Hindlimb muscle (tissue), 1 donor: ENCODE data around the gene OSBPL2. TPM values are rescaled to one million over a fixed set of nuclear protein-coding genes. Genes with fewer than 3 reads are reported as not detected.

Experiments used
- DNase-seq: peaks from one replicate; pipeline ENCODE4 v3.0.0-alpha.2; 2013
- polyA plus RNA-seq: library from polyadenylated mRNA; unstranded; fragments of 120-200 nt; gene quantifications from one replicate; pipeline ENCODE4 v1.2.1, GENCODE V29; 2013; ENCODE audit not compliant: insufficient read length

Gene OSBPL2
- polyA plus RNA-seq, 1 donor: 30.3 TPM

- DNase-seq: no peak
Measured at GRCh38 chr20:62287129-62287528, 48.8 kb downstream of the OSBPL2 start.

- no peak for DNase-seq
Measured at GRCh38 chr20:62287759-62288534, 49.6 kb downstream of the OSBPL2 start.

- no peak for DNase-seq
Measured at GRCh38 chr20:62288535-62289105, 50.3 kb downstream of the OSBPL2 start.

GRCh38 chr20:62289131-62289530 lies 50.8 kb downstream of the OSBPL2 start:
- no peak for DNase-seq

- DNase-seq: no peak
Measured at GRCh38 chr20:62289898-62290297, 51.6 kb downstream of the OSBPL2 start.

GRCh38 chr20:62291251-62292066 lies 53.1 kb downstream of the OSBPL2 start:
- DNase-seq: no peak

DNA sequence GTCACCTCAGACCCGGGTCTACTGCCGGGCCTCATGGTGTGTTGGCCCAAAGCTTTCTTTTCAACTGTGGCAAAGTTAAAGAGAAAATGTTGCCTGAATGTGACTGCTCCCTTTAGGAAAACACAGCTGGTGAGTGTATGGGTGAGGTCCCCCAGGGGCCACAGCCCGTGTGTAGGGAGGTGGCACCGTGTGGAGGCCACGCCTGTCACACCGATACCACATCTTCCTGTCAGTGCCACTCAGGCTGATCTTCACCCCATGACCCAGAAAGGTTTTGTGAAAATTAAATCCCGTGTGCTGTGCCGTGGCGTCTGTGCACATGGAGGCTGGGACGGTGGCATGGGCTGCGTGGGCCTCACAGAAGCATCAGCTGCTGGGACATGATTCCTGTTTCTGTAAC lies 53.8 kb downstream of the OSBPL2 start:
- no peak for DNase-seq

- no peak for DNase-seq
Measured at GRCh38 chr20:62293111-62293784, 54.9 kb downstream of the OSBPL2 start.

DNA sequence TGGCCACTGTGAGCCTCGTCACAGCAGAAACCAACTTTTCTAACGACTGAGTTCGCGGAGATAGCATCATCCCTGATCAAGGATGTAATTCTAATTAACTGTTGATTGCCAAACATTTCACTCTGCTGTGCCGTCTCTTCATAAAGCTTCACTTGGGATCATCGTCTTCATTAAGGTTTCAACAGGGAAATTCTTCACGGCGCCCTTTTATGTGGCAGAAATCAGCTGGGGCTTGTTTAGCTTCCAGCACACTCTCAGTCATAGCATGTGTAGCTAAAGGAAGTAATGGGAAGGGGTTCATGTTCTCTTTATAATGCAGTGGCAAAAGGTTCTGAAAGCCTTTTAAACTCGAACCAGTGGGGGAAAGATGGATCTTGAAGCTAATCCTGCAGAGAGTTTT lies 55.6 kb downstream of the OSBPL2 start:
- DNase-seq: no peak

DNA sequence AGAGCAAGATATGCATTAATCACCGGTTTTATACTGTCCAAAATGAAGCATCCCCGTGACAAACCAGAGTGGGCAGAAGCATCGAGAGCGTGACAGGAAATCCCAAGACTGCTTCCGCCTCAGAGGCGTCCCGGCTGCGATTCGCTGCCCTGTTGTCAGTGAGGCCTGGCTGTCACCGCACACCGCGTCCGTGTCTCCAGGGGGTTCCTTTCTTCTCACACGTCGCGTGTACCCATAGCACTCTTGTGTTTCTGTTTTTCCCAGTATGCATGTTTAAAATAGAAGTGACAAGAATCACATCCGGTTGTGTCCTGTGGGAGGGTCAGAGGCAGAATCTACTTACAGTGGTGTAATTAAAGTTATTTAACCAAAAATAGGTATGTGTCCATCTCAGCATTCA lies 56.2 kb downstream of the OSBPL2 start:
- no peak for DNase-seq

GRCh38 chr20:62296724-62297448 lies 58.6 kb downstream of the OSBPL2 start:
- DNase-seq: no peak

- no peak for DNase-seq
Measured at GRCh38 chr20:62297449-62298227, 59.3 kb downstream of the OSBPL2 start.

DNA sequence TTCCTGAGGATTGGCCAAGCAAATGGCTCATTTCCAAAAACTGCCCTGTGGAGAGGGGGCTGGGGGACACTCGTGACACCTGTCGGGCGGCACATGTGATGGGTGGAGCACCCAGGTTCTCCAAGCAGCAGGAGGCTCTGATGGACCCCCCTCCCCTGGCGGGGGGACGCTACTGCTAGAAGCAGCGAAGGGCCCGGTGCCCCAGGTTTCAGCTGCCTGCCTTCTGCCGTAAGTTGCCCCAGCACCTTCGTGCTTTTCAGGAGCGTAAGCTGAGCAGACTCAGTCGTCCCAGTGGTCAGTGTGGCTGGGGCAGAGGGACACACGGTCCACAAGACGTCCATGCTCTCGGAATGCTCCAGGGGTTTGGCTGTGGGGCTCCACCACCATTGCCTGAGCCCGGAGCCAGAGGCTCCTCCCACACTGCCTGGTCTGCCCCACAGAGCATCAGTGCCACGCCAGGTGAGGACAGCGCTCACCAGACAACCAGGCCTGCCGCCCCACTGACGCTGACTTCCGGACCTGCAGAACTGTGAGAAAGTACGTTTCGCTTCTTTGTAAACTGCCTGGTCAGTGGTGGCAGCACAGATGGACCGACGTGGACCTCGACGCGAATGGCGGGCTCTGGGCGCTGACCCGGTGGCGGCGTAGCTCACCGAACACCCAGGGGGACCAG lies 60.4 kb downstream of the OSBPL2 start:
- DNase-seq: no peak

DNA sequence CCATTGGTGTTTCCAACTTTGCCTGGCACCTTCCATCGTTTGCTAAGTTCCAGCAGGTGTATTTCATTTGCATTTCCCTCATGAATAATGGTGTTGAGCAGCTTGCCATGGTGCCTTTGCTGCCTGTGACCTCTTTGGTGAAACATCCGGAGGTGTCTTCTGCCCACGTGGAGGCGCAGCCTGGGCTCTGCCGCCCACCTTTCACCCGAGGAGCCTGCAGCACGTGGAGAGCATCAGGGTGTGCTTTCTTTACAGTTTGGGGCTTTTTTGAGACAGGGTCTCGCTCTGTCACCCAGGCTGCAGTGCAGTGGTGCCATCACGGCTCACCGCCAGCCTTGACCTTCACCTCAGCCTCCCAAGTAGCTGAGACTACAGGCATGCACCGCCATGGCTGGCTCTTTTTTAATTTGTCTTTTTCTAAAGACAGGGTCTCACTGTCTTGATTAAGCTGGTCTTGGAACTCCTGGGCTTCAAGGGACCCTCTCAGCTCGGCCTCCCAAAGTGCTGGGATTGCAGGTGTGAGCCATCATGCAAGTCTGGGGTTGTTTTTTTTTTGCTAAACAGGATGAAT lies 61.4 kb downstream of the OSBPL2 start:
- DNase-seq: no peak

DNA sequence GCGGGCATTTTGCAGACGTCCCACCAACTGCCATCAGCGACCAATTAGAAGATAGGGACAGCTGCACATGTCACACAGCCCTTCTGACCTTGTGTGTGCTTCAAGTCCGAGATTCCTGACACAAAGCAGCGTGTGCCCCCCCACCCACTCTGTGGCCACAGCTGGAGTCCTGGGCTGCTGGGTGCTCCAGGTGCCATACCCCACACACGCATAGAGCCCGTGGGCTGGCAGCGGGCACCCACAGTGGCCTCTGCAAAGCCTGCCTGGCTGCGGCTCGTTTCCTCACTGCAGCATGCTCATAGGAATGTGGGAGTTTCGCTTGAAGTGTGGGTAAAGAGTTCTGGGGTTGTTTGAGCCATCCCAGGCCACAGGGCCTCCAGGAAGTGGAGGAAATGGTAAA lies 62.0 kb downstream of the OSBPL2 start:
- no peak for DNase-seq

- DNase-seq: no peak
Measured at GRCh38 chr20:62301111-62301668, 62.9 kb downstream of the OSBPL2 start.

DNA sequence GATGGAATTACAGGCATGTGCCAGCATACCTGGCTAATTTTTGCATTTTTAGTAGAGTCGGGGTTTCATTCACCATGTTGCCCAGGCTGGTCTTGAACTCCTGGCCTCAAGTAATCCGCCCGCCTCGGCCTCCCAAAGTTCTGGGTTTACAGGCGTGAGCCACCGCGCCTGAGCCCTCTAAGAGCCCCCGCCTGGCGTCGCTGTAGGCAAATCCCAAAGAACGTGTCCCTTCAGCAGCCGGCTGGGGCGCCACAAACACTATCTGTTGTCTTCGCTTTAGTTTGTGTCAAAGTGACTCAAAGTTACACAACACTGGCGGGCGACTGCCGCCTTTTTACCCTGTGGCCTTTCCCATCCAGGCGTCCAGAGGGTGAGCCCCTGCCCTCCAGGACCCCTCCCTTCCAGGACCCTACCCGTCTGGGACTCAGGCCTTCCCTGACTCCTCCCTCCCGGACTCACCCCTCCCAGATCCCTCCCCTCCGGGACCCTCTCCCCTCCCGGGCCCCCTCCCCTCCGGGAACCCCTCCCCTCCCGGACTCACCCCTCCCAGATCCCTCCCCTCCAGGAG lies 63.5 kb downstream of the OSBPL2 start:
- peak; percentile 84 for DNase-seq

DNA sequence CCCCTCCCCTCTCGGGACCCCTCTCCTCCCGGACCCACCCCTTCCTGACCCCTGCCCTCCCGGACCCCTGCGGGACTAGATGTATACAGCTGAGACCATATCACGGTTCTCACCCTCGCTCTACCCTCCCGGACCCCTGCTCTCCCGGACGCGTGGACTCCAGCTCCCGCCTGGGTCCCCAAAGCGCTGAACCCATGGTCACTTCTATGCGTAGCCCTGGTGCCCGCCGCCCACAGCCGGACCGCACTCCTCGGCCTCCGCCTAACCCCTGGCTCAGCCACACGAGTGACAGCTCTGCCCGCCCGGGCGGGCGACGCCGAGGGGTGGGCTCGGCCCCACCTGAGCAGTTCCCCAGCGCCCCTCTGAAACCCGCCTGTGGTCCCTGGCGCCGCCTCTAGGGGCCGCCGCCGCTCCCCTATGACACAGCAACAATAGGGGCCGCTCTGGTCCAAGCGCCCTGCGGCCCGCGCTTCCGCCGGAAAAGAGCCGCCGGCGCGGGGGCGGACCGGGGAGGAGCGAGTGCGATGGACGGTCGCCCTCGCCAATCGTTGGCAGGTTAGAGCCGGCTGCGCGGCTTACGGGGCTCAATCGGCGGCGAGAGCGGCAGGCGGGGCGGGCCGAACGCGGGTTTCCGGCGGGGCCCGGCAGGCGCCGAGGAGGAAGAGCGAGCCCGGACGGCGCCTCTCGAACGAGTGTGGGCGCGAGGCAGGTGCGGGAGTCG lies 64.2 kb downstream of the OSBPL2 start, which contains the start of gene ADRM1:
Gene ADRM1, plus strand, starts transcription at position 657 of the 721 bp plus-strand sequence. CDS start 572 bp downstream, outside the sequence.
- DNase-seq: peak; percentile 98

DNA sequence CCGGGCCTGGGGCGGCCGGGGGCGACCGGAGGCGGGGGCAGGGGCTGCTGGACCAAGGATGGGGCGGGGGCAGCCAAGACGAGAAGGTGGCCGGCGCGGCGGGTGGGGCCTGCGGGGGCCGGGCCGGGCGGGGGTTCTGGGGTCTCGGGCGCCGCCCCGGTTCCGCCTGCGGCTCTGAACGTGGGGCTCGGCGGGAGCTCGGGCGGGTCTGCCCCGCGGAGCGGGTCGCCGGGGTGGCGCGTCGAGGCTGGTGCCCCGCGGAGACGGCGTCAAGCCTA lies 64.7 kb downstream of the OSBPL2 start:
- no peak for DNase-seq
